ENCODE results near the gene SLC46A3. TPM values are rescaled to one million over a fixed set of nuclear protein-coding genes. Genes with fewer than 3 reads are reported as not detected.
"Not testable (repeated sequence)": the region's sequence is repeated elsewhere in the genome, so short reads cannot be mapped to it uniquely, and the experiment has no call there.

The SLC46A3 gene, protein sequence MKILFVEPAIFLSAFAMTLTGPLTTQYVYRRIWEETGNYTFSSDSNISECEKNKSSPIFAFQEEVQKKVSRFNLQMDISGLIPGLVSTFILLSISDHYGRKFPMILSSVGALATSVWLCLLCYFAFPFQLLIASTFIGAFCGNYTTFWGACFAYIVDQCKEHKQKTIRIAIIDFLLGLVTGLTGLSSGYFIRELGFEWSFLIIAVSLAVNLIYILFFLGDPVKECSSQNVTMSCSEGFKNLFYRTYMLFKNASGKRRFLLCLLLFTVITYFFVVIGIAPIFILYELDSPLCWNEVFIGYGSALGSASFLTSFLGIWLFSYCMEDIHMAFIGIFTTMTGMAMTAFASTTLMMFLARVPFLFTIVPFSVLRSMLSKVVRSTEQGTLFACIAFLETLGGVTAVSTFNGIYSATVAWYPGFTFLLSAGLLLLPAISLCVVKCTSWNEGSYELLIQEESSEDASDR
- 2.6 and 14.0 TPM in 2 replicates for total RNA-seq

DNA sequence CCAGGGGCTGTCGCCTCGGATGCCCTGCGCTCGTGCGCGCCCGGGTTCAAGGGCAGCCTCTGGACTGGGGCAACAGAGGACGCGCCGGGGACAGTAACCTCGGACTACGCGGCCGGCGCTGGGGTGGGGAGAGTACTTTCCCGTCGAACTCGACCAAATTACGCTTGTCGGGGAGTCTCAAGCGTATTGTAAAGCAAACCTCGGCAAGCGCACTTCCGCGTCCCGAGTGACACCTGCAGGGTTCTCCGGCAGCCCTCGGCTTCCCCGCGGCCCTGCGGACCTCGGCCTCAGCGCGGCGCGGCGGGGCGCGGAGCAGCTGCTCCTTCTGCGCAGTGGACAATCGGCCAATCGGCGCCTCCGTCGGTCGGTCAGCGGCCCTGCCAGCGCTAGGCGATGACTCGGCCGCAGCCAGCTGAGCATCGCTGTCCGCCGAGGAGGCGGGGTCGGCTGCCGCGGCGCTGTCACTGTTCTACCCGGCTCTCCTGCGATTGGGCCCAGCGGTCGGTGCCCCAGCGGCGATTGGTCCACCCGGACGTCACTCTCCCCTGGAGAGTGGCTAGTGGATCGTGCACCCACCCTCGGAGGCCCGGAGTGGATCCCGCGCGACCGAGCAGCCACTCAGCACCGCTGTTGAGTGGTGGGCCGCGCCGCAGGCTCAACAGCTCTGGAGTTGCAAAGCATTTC is at the start of gene SLC46A3:
TSS of gene SLC46A3 (minus strand) at position 428 of the 684 bp plus-strand sequence. CDS start 972 bp downstream, outside the sequence.
- peak; percentile 97 for DNase-seq (ENCODE audit: low read depth, low spot score)

GRCh38 chr13:28763887-28764286 is 45.1 kb upstream of the SLC46A3 start:
- DNase-seq (ENCODE audit: low read depth, low spot score) = no peak

GRCh38 chr13:28761586-28761985 is 42.8 kb upstream of the SLC46A3 start:
- no peak for DNase-seq (ENCODE audit: low read depth, low spot score)

- no peak for DNase-seq (ENCODE audit: low read depth, low spot score)
Measured at GRCh38 chr13:28755546-28755870, 36.7 kb upstream of the SLC46A3 start.

DNA sequence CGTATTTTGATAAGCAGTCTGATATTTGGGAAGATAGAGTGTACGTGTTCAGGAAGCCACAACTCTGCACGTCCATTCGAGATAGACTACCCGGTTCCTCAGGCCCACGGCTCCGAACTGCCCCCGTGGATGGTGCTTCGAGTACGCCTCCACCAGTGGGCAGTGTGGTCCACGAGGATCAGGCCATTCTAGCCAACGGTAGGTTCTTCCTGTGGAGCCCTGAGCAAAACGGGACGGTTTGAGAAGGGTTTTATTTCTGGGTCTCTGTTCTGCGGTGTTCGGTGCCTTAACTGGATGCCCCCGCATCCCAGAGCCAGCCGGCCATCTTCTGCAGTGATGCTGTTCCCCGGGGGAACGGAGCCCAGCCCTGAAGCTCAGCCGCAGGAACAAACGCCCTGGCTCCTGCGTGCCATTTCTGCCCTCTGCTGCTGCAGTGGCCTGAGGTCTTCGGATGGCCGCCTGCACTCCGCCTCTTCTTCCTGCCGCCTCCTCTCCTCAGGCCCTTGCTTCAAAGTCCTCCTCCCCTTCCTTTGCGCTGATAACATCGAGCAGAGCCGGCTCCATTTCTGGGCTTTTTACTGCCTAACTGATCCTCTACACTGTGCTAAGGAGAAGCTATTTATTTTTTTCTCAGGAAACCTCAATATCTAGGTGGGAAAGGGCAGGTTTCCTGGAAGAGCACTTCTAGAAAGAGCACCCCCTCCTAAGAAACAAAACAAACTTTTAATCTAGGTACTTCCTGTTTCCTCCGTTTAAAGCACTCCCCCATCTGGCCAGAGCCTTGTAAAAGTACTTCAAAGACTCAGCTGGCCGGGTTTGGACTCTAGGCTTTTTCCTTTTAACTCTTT is 36.2 kb upstream of the SLC46A3 start:
- DNase-seq (ENCODE audit: low read depth, low spot score) = no peak

- no peak for DNase-seq (ENCODE audit: low read depth, low spot score)
Measured at GRCh38 chr13:28753946-28754345, 35.2 kb upstream of the SLC46A3 start.

GRCh38 chr13:28753208-28753892 is 34.6 kb upstream of the SLC46A3 start:
- peak; percentile 84 for DNase-seq (ENCODE audit: low read depth, low spot score)

GRCh38 chr13:28751175-28751960 is 32.6 kb upstream of the SLC46A3 start:
- DNase-seq (ENCODE audit: low read depth, low spot score) = no peak

GRCh38 chr13:28750187-28751045 is 31.6 kb upstream of the SLC46A3 start:
- DNase-seq (ENCODE audit: low read depth, low spot score) = peak; percentile 54

- DNase-seq (ENCODE audit: low read depth, low spot score) = no peak
Measured at GRCh38 chr13:28747851-28748250, 29.1 kb upstream of the SLC46A3 start.

GRCh38 chr13:28746287-28746612 is 27.5 kb upstream of the SLC46A3 start:
- DNase-seq (ENCODE audit: low read depth, low spot score) = no peak

DNA sequence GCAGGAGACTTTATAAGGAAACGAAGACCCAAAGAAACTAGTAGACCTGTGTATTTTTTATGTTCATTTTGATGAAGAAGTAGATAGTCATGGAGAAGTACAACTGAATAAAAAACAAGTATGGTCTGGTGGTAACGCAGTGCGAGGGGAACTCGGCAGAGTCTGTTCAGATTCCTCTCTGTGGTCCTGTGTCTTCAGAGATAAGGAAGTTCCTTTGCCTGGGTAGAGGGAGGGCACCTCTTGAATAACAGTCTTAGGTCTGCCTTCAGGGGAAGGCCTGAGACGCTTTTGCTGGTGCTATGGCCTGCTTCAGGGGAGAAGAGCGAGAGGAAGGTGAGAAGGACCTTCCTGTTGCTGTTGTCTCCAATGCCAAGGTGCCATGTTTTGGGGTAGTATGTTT is 25.9 kb upstream of the SLC46A3 start:
- no peak for DNase-seq (ENCODE audit: low read depth, low spot score)

DNA sequence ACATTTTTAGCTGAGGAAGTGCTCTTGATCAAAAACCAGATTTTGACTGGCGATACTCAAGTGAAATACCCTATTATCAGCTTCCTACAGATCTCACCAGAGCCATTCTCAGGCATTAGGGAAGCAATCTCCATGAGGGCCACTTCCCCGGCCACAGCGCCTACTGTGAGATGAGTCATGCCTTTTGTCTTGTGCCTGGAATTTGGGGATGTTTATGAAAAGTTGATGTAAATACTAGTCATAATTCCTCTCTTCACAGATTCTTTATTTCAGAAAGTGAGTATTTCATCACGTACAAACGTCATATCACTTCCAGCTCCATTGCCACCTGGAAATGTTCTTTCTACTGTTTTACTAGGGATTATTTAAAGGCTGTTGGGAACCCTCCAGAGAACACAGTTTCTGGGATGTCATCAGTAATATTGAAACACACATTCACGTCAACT is 25.3 kb upstream of the SLC46A3 start:
- DNase-seq (ENCODE audit: low read depth, low spot score) = peak; percentile 90

GRCh38 chr13:28743499-28744083 is 24.8 kb upstream of the SLC46A3 start:
- DNase-seq (ENCODE audit: low read depth, low spot score) = no peak

GRCh38 chr13:28743020-28743419 is 24.2 kb upstream of the SLC46A3 start:
- DNase-seq (ENCODE audit: low read depth, low spot score) = no peak

DNA sequence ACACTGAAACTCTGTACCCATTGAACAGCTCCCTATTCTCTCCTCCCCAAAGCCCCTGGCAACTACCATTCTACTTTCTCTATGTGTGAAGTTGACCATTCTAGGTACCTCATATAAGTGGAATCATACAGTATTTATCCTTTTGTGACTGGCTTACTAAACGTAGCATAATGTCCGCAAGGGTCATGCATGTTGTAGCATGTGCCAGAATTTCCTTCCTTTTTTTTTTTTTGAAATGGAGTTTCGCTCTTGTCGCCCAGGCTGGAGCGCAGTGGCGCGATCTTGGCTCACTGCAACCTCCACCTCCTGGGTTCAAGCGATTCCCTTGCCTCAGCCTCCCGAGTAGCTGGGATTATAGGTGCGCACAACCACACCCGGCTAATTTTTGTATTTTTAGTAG is 23.7 kb upstream of the SLC46A3 start:
- not testable (repeated sequence) for DNase-seq (ENCODE audit: low read depth, low spot score)

- no peak for DNase-seq (ENCODE audit: low read depth, low spot score)
Measured at GRCh38 chr13:28741084-28741491, 22.3 kb upstream of the SLC46A3 start.

DNA sequence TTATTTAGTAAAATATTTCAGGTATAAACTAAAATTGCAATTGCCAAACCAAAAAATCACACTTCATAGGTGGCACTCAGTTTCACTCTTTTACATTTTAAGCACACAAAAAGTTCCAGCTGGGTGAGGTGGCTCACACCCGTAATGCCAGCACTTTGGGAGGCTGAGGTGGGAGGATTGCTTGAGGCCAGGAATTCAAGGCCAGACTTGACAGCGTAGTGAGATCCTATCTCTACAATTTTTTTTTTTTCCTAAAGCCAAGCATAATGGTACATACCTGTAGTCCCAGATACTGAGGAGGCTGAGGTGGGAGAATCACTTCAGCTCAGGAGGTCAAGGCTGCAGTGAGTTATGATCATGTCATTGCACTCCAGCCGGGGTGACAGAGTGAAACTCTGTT is 20.6 kb upstream of the SLC46A3 start:
- no peak for DNase-seq (ENCODE audit: low read depth, low spot score)

DNA sequence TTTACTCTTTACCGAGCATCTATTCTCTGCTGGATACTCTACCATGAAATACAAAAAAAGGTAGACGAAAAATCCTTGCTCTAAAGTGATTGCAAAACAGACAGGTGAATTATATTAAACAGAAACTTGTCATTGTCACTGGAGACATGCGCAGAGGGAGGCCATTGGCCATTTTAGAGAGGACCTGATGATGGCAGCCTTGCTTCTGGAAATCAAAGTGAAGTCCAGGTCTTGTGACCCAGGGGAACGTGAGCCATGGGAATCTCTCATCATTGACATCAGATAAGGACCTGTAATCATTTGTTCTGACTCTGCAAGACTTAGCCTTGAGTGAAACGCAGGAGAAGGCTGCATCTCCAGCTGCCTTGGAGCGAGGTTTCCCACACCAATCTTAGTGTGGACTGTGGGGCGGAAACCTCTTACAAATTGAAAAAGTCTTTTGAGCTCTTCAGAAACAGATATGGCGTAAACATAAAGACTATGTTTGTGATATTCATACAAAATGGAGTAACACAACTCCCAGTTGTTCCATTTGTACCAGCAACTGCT is 16.8 kb upstream of the SLC46A3 start:
- DNase-seq (ENCODE audit: low read depth, low spot score) = no peak

All from pulmonary artery endothelial cell (primary cell).